ENCODE results near the gene CCDC69. TPM values are rescaled to one million over a fixed set of nuclear protein-coding genes. Genes with fewer than 3 reads are reported as not detected.

The CCDC69 gene
- polyA plus RNA-seq, 2 of the 4 experiments (the other 2 are of a cell fraction): 2.9 to 3.0 TPM

GRCh38 chr5:151202381-151203139 is 21.3 kb downstream of the CCDC69 start:
- TF ChIP-seq FOSL2 (IDR thresholded peaks at IDR 0.05): no peak
- TF ChIP-seq FOSL2 (CRISPR knock-in tag; IDR thresholded peaks at IDR 0.05): peak; percentile 63
- TF ChIP-seq SREBF2 (IDR thresholded peaks at IDR 0.05): no peak
- CTCF ChIA-PET: interaction anchor here (0.6 to 2.6 kb wide), 3 partner anchors 38 to 133 kb away, joined by 3 to 10 read pairs (median 3); no protein-coding TSS in a partner anchor
- ATAC-seq (peak; percentile 52 to 71; a peak in 3 of 6 replicates), DNase-seq (ENCODE audit: low read depth in 1 of 2, low spot score in 1 of 2) (peak in 1 of 2 experiments; percentile 16), FAIRE-seq (no peak)
- WGBS (ENCODE audit: missing lambda C conversion rate): 37% methylated on average over 5 of the region's 5 CpGs
- POLR2A ChIA-PET: no interaction called here
- Histone ChIP-seq H3K4me1 (peaks cover 4% of the 10 kb centered on the region; the same call in 1 of the 3 replicates), H3K27ac (no peak overlapping the region), H3K9me3 (no peaks in the 10 kb centered on the region), H3K4me2 (peak overlapping the region; percentile 22; the same call in 1 of the 3 replicates), H3K4me3 (no peak overlapping the region)

DNA sequence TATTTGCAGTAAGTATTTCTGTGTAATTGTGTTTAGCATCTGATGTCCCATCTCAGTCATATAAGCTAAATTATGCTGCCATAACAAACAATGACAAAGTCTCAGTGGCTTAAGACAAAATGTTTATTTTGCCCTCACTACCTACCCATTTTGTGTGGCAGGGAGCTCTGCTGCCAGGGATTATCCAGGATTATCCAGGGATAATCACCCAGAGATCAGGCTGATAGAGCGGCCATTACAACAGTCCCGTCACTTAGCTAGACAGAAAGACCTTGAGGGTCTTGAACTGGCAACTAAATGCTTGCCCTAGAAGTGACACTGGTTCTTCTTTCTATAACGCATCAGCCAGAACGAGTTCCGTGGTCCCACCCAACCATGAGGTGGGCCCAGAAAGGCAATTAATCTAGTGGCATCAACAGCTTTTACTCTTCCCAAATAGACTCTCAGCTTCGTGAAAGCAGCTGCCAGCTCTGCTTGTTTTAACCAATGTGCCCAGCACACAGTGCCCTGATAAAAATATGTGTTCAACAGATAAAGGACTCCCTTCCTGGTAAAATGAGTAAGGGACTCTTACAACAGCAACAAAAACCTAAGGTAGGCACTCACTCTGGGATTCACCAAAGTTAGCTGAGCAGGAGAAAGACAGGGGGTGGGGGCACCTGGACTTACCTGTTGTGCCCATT is 22.8 kb downstream of the CCDC69 start:
- Histone ChIP-seq H3K27ac (no peak overlapping the region), H3K4me2 (no peak overlapping the region), H3K4me3 (no peak overlapping the region), H3K9me3 (no peaks in the 10 kb centered on the region), H3K4me1 (peaks cover 4% of the 10 kb centered on the region; the same call in 1 of the 3 replicates)
- WGBS (ENCODE audit: missing lambda C conversion rate): 63% methylated on average over 6 of the region's 6 CpGs
- CTCF ChIA-PET: interaction anchor here (2.6 kb wide), 1 partner anchor 36 kb away, joined by 10 read pairs; no protein-coding TSS in a partner anchor
- ATAC-seq (no peak), DNase-seq (ENCODE audit: low read depth in 1 of 2, low spot score in 1 of 2) (no peak), FAIRE-seq (no peak)
- no peak for TF ChIP-seq CHD2 (IDR thresholded peaks at IDR 0.05; ENCODE audit: low read length, partially characterized antibody)
- no peak for TF ChIP-seq FOSL2 (IDR thresholded peaks at IDR 0.05)
- no peak for TF ChIP-seq FOSL2 (CRISPR knock-in tag; IDR thresholded peaks at IDR 0.05)
- TF ChIP-seq E2F6 (IDR thresholded peaks at IDR 0.05; ENCODE audit: borderline replicate concordance, low read depth): no peak
- TF ChIP-seq ZC3H11A (IDR thresholded peaks at IDR 0.05): no peak
- TF ChIP-seq MAFK (IDR thresholded peaks at IDR 0.05; ENCODE audit: partially characterized antibody): no peak
- TF ChIP-seq FOSB (CRISPR knock-in tag; IDR thresholded peaks at IDR 0.05): no peak
- TF ChIP-seq, protein P1, sequence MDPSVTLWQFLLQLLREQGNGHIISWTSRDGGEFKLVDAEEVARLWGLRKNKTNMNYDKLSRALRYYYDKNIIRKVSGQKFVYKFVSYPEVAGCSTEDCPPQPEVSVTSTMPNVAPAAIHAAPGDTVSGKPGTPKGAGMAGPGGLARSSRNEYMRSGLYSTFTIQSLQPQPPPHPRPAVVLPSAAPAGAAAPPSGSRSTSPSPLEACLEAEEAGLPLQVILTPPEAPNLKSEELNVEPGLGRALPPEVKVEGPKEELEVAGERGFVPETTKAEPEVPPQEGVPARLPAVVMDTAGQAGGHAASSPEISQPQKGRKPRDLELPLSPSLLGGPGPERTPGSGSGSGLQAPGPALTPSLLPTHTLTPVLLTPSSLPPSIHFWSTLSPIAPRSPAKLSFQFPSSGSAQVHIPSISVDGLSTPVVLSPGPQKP (IDR thresholded peaks at IDR 0.05; ENCODE audit: low read depth, low read length): no peak
- TF ChIP-seq NFE2L2 (conservative IDR thresholded peaks at IDR 0.05; ENCODE audit: low read length): no peak
- TF ChIP-seq PBX3 (IDR thresholded peaks at IDR 0.05): no peak
- POLR2A ChIA-PET: no interaction called here

DNA sequence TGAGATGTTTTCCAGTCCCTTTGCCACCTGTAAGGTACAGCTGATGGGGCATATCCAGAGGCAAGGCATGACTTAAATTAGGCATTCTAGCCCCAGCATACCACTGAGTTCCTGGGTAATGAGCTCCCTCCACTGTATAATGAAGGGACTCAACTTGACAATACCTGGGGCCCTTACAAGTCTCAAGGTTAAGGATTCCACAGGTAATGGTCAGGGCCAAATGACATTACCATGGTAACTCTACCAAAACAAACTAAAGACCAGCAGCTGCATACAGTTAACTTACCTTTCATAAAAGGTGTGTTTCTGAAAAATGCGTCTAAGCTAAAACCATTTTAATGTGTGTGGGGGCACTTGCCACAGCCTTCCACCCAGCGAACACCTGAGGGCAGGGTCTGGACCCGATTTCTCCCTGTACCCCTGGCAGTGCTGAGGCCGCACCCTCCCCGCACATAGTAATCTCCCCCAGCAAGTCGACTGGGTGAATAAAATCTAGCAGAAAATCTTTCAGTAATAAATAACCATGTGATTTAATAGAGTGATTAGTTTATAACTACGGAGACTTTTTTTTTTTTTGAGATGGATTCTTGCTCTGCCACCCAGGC is 24.2 kb downstream of the CCDC69 start:
- POLR2A ChIA-PET: no interaction called here
- FAIRE-seq: no peak
- CTCF ChIA-PET: interaction anchor here (1.2 to 1.7 kb wide), 3 partner anchors 9 to 35 kb away, joined by 3 to 4 read pairs (median 3); no protein-coding TSS in a partner anchor
- TF ChIP-seq, protein P1 (IDR thresholded peaks at IDR 0.05; ENCODE audit: low read depth, low read length): no peak
- TF ChIP-seq NR3C1 (IDR thresholded peaks at IDR 0.05) (no peak), ESRRA (IDR thresholded peaks at IDR 0.05; ENCODE audit: borderline replicate concordance, low read length) (no peak), CTCF (IDR thresholded peaks at IDR 0.05) (no peak), POLR2A (IDR thresholded peaks at IDR 0.05; ENCODE audit: low read length) (no peak), FOXS1 (CRISPR knock-in tag; IDR thresholded peaks at IDR 0.05) (no peak), BCL3 (IDR thresholded peaks at IDR 0.05) (no peak), BHLHE40 (IDR thresholded peaks at IDR 0.05; ENCODE audit: low read depth, low read length) (no peak), PBX3 (IDR thresholded peaks at IDR 0.05) (no peak), CHD4 (IDR thresholded peaks at IDR 0.05; ENCODE audit: borderline replicate concordance) (no peak), ZC3H11A (IDR thresholded peaks at IDR 0.05) (no peak), POLR2AphosphoS2 (conservative IDR thresholded peaks at IDR 0.05; ENCODE audit: low read length) (no peak), MAZ (IDR thresholded peaks at IDR 0.05; ENCODE audit: borderline replicate concordance, low read depth, low read length) (no peak), TP53 (CRISPR knock-in tag; IDR thresholded peaks at IDR 0.05) (no peak)

More for the DNA sequence above, 24.2 kb downstream of the CCDC69 start:
- Histone ChIP-seq H3K4me1 (peaks cover 4% of the 10 kb centered on the region; the same call in 1 of the 3 replicates), H3K9me3 (no peaks in the 10 kb centered on the region), H3K4me3 (no peak overlapping the region), H3K27ac (no peak overlapping the region), H3K4me2 (no peak overlapping the region)
- DNase-seq (ENCODE audit: low read depth in 1 of 2, low spot score in 1 of 2): no peak
- WGBS (ENCODE audit: missing lambda C conversion rate): 53% methylated on average over 7 of the region's 7 CpGs
- ATAC-seq: no peak
